SKM-1 treated with dmso at 0.1 percent for 144 hours (cell line): ENCODE results near the gene KSR1.
"Not testable (repeated sequence)": the region's sequence is repeated elsewhere in the genome, so short reads cannot be mapped to it uniquely, and the experiment has no call there.

Experiments used
- DNase-seq: peaks from one replicate; lab custom pipeline; 2025; ENCODE audit not compliant: unreplicated experiment; lab: John Stamatoyannopoulos, UW

KSR1 gene

DNA sequence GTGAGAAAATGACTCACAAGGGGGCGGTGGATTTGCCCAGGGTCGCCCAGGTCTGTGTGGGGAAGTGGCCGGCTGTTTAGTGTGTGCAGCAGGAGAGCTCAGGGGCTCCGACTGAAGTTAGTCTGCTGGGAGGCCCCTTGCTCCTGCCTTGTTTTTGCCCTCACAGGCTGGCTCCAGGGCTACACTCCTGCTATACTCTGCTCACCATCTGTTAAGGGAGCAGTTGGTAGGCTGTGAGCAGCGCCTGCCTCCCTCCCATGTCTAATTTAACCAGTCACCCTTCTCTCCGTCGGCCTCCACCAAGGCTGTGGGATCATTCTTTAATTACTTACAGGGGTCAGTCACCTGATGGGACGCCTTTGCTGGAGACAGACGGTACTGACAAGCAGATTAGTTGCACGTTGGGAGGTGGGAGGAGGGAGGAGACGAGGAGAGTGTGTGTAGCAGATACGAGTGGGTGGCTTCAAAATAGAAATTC lies 35.5 kb downstream of the KSR1 start:
- DNase-seq = no peak

DNA sequence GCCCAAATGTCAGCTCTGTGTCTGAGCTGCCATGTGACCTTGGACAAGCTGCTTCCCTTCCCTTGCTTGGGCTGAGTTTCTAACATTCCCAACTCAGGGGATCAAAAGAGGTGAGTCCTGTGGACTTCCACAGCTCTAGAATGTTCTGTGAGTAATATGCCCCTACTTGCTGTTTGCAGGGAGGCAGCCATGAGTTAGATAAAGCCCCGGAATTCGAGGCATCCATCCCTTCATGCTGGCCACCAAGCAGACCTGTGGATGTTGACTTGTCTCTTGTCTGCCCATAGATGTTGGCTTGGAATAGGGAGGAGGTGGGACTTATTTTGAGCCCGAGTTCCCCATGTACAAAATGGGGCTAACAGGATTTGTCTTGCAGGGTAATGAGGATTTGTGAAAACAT lies 36.2 kb downstream of the KSR1 start:
- DNase-seq = no peak

DNA sequence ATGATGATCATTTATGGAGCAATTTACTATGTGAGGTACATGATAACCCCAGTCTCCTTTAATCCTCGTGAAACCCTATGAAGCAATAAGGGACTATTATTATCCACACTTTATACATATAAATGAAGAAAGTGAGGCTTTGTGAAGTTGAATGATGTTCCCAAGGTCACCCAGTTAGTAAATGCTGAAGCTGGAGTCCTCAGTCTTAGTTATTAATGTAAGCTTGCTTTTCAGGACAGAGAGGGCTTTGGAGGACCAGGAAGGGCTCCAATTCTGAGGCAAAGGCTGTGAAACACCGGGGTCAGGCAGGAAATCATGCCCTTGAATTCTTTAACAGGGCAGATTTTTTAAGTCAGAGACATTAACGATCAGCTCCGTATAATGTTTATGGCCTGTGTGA lies 36.8 kb downstream of the KSR1 start:
- no peak for DNase-seq

DNA sequence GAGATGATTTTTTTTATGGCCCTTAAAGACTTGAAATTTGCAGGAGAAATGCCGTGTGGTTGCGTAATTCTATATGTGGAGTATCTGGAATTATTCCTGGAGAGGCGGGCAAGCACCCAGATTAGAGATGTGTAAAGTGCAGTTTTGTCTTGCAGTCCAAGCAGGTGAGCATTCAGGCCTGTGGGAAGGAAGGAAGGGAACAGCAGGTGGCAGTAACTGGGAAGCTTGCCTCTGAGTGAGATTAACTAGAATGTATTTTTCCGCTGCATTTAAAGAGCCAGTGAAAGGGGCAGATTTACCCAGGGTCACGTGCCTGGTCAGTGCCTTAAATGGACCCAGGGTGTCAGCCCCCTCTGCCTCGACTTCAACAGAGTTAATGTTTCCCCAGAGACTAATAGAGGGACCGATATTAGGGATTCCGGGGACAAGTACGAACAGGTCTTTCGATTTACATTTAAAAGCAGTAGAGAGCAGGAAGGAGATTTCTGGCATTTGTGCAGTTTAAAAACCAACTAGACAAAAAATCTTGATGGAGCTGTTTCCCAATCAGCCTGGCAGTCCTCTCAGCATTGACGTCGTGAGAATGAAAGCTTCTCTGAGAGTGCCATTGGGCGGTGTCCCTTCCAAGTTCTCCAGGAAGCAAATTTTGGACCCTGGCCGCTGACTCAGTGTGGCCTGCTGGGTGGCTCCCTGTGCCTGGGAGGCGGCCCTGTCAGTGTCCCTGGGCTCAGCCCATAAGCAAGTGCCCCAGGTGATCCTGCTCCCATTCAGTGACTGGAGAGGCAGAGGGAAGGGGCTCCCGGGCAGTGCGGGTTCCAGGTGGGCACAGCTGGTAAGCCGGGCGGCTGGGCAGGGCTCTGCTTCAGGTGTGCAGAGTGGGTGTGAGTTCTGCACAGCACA lies 38.2 kb downstream of the KSR1 start:
- no peak for DNase-seq

DNA sequence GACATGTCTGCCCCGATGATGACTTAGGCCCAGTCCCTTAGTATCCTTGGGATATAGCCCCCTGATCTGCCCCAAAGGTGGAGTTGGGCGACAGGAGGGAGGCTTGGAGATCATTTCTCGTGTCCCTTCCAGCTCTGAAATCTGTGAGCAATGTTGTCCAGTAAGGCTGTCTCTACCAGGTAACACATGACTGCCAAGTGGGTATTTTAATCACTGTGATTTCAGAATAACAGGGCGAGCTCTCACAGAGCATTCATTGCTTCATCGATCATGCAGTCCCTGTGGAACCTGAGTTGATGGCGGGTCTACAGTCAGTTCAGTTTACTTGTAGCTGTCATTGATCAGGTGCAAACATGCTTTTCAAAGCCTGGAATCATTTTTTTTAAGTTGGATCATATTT lies 39.2 kb downstream of the KSR1 start:
- DNase-seq = no peak

DNA sequence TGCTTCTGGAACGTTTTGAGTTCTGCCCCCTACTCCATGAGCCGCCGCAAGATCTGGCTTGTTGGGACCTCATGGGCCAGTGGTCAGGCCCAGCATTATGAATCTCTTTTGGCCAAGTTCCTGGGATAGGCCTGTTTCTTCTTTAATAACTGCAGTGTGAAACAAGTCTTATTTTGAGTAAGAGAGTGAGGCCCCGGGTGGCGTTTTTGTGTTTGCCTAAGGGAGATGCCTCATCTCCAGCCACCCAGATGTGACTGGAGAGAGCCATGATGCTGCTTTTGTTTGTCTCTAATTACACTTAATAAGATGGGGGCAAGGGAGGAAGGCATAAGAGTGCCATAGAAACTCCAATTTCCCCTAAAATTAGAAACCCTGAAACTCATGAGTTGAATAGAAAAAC lies 39.8 kb downstream of the KSR1 start:
- DNase-seq = no peak

DNA sequence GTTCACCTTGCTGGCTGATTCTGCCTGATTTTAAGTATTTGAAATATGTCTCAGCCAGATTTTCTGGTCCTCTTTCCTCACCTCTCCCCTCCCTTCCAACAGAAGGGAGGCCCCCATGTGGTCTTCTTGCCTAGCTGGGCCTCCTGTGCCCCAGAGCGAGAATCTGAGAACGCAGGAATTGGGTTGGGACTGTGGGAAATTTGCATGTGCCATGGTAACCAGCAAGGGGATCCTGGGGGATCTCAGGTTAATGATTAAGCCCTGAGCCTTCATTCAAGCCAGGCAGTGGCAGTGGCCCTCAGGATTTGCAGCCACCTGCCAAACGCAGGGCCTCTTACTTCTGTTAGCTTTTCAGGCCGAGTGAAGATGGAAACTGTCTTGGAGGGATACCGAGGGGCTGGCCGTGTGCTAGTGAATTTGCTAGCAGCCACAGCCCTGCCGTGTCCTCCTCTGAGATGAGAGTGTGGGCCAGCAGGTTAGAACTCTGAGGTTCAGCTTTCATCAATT lies 40.2 kb downstream of the KSR1 start:
- no peak for DNase-seq

DNA sequence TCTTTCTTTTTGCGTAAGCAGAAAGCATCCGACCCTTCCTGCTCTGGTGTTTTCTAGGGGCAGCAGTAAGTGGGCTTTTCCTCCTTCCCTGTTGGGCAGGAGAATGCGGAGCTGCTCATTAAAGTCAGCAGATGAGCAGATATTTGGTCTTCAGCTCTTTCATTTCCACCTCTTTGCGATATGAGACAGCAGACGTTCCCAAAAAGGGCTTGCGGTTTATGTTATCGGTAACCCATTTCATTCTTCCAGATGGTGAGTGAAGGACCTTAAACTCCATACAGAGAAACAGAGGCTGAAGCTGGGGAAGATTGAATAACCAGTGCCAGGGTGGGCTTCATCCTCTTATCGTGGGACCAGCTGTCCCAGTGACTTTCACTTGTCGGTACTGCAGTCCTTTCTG lies 40.7 kb downstream of the KSR1 start:
- no peak for DNase-seq

DNA sequence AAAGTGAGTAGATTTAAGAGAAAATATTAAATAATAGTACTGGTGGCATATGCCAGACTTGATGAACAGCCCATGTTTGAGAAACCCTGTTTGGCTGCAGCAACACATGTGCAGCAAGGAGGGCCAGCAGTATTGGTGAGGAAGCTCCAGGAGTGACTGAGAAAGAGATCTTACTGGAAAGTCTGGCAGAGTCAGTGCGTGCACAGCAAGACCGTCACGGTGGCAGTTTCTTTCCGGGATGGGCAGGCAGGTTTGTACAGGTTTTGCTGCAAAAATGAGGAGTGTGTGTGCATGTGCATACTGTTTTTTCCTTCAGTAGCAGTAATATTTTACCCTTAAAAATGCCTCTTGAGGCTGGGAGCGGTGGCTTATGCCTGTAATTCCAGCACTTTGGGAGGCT lies 41.4 kb downstream of the KSR1 start:
- no peak for DNase-seq

DNA sequence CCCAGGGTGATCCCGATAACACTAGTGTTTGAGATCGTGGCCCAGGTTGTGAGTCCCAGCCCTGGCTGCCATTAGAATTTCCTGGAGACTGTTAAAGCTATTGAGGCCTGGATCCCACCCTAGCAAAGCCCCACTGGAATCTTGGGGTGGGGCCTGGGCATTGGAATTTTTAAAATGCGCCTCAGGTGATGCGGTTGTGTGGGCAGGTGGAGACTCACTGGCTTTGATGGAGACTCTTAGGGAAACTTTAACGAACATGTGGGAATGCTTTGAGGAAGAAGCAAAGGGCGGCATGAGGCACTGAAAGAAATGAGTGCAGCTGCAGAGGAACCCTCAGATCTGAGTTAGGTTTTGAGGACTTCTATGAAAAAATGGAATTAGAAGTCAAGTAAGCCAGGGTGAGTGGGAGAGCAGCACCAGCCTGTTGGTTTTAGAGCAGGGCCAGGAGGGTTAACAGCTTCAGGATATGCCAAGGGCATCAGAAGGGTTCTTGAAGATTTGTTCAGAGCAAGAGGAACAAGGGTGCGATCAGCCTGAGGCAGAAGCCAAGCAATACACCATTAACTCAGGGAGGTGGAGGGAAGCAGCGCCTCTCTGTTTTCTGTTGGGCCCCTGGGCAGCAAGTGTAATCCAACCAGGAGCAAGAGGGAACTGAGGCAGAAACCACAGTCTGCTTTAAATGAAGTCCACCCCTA lies 42.5 kb downstream of the KSR1 start:
- DNase-seq = no peak

DNA sequence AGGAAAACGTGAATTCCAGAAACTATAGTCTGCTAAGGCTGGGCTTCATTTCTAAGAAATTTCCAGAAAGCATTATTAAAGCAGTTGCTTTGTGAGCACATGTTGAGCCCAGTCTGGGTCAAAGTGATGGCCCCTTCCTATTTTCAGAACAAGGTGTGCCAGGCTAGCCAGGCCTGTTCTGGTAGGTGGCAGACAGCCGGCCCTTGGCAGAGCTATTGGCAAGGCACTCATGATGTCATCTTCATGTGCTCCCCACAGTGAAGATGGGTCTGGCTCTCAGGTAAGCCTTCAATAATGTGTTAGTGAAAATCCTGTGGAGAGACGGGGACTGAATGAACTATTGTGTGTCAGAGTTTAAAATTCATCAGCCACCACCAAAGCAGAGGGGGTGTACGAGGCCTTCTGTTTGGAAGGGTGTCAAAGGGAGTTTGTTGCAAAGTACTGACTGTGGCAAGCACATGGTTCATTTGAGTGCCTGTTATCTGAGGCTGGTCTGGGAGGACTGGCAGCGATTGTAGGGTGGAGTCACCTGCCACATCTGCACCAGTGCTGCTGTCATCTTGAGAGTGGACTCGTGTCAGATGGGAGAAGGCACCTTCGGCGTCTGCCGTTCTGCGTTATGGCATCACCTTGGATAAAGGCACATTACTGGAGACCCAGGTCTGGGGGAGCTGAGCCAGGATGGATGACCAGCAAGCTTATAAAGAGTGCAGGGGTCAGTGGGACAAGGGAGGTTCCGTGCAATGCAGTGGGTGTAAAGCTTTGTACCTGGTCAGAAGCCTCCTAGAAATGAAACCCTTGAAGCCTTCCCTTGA lies 43.4 kb downstream of the KSR1 start:
- no peak for DNase-seq

DNA sequence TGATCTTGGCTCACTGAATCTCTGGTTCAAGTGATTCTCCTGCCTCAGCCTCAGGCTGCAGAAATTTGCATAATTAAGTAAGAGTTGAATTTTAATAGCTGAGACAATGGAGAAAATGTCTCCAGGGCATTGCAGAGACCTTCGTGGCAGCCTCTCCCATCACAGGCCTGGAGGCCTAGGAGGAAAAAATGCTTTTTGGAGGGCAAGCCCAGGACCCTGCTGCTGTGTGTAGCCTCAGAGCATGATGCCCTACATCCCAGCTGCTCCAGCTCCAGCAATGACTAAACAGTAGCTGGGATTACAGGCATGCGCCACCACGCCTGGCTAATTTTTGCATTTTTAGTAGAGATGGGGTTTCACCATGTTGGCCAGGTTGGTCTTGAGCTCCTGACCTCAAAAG lies 45.1 kb downstream of the KSR1 start:
- not testable (repeated sequence) for DNase-seq

DNA sequence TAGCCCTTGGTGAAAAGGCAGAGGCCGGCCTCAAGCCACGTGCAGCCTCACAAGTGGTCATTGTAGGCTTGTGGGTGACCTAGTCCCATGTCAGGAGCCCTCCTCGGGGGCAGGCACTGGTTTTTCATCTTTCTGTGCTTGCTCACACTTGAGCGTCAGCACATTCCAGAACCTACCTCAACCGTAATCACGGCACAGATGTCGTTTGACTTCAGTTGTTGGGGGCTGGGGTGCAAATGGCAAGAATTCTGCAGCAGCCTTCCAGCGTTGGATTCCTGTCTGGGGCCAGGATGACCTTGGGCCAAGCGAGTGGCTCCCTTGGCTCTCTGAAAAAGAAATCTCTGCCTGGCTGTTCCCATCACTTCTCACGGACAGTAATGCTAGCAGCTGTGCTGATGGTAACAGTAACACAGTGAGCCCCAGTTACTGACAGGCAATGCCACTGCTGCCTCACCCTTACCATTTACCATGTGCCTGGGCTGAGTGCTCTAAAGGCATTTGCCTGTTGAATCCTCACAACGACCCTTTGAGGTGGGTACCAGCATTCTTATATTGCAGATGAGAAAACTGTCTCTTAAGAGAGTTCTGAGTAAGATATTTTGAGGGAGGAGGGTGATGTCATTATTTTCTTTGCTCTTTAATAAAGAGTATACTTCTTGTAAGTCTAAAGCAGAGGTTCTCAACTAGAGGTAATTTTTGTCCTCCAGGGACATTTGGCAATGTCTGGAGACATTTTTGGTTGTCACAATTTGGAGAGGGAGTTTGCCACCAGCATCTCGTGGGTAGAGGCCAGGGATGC lies 46.5 kb downstream of the KSR1 start:
- no peak for DNase-seq

DNA sequence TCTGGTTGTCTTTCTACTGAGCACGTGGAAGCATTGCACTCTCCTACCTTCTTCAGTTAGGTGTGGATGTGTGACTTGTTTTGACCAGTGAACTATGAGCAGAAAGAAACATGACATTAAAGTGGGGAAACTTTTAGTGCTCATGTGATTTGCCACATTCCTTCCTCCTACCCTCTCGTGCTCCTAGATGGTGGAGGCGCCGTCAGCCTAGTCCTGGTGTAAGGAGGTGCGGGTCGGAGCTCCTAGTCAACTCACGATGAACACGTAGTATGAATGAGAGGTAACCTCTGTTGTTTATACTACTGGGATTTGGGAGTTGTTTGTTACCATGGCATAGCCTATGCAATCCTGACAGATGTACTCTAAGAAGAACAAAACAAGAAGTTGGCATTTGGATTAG lies 47.4 kb downstream of the KSR1 start:
- DNase-seq = no peak

DNA sequence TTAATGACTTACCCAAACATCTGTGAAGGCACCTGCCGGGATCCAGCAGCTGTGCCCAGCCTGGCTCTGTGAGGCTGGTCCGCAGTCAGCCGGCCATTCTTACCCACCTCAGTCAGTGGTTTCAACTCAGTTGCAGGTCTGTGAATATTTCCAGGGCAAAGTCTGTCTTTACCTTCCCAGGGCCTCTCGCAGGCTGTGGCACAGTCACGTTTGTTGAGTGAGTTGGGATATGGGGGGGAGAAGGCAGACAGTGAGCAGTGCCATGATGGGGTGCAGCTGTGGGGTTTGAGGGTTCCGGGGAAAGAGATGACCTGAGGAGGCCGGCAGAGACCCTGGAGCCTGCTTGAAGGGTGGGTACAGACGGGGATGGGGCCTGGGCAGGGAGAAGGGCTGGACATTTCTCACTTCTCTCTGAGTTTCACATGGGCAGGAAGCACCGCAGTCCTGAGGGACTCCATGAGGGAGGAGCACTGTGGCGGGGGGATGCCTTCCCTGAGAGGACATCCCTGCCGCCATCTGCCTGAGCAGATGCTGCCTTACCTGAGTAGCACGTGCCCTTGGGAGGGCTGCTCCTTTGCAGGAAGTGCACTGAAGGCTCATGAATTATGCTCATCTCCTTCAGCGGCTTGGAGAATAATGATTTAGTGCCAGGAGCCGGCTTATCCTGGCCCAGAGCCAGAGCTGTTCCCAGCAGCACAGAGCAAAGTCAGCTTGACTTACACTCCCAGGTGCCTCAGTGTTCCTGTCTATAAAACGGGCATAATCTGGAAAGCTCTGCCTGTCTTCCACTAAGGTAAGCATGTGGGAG lies 48.1 kb downstream of the KSR1 start:
- no peak for DNase-seq

DNA sequence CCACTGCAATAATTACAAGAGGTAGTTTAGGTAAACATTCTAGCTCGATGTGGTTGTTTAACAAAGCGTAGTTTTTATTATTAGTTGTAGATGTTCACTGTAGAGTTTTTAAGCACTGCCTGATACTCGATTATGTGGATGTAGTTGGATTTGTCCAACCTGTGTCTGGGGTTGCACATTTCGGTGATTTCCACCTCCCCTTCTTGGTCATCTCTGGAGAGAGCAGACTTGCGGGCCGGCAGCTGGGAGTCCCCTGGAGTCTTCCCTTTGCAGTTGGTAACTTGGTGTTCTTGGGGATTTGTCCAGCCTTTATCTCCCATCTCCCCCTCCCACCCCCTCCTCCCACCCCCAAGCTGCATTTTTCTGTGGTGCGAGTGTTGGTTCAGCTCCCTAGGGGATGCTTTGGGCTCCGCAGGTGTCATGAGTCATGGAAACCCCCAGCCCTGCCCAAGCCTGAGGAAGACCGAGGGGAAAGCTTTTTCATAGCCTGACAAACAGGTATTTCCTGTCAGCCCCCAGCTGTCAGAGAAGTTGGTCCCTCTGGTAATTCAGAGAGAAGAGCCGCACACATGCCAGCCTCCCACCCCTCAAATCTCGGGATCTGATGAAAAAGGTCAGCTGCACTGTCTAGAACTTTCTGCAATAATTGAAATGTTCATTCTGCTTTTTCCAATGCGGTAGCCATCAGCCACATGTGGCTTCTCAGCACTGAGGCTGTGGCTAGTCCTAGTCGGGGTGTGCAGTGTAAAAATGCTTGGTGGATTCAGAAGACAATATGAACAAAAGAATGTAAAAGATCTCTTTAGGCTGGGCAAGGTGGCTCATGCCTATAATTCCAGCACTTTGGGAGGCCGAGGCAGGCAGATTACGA lies 50.3 kb downstream of the KSR1 start:
- no peak for DNase-seq

DNA sequence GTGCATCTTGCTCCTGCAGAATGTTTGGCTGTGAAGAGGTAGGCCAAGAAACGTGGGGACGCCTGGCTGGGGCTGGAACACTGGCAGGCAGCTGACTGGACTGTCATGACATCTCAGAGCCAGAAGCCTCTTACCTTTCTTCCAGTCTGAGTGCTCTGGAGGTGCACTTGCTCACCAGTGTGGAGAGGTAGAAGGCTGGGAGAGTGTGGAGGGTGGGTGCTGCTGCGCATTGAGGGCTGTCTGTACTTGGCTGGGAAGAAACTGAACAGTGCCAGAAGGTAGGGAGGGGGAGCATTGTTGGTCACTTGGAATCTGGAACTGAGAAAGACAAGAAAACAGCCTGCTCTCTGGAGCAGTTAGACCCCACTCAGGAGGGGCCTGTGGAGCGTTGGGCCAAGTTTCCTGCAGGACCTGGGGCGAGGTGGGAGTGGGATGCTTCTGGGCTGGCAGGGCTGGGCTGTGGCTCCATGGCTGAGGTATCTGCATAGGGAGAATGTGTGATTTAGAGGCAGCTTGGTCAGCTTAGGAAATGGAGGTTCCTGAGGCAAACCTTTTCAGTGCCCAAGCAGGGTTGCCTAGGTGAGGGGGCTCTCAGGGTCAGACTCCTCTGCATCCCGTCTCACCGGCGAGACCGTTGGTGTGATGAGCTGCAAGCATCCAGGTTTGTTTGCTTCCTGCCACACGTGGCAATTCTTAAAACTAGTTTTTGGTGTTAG lies 55.1 kb downstream of the KSR1 start:
- DNase-seq = no peak

DNA sequence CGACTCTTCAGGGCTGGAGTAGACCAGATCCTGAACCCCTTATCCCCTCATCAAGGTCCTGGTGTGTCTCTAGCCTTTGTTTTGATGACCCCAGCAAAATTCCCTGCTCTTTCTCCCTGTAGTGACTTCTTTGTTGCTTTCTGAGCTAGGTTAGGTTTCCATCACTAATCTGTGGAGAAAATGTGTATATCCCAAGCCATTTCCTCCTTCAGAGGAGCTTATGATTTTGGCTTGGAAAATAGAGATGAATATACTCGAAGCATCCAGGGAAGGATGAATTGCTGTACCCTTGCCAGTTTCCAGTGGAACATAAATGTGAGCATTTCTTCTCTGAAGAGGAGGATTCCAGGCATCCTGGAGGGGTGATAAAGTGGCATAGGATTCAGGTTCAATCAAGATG lies 55.8 kb downstream of the KSR1 start:
- DNase-seq = no peak
